ENCODE results near the gene ADAMTS6.
A peak's percentile ranks its signal among the peaks of the same experiment; 100 is the strongest.

Gene ADAMTS6, protein sequence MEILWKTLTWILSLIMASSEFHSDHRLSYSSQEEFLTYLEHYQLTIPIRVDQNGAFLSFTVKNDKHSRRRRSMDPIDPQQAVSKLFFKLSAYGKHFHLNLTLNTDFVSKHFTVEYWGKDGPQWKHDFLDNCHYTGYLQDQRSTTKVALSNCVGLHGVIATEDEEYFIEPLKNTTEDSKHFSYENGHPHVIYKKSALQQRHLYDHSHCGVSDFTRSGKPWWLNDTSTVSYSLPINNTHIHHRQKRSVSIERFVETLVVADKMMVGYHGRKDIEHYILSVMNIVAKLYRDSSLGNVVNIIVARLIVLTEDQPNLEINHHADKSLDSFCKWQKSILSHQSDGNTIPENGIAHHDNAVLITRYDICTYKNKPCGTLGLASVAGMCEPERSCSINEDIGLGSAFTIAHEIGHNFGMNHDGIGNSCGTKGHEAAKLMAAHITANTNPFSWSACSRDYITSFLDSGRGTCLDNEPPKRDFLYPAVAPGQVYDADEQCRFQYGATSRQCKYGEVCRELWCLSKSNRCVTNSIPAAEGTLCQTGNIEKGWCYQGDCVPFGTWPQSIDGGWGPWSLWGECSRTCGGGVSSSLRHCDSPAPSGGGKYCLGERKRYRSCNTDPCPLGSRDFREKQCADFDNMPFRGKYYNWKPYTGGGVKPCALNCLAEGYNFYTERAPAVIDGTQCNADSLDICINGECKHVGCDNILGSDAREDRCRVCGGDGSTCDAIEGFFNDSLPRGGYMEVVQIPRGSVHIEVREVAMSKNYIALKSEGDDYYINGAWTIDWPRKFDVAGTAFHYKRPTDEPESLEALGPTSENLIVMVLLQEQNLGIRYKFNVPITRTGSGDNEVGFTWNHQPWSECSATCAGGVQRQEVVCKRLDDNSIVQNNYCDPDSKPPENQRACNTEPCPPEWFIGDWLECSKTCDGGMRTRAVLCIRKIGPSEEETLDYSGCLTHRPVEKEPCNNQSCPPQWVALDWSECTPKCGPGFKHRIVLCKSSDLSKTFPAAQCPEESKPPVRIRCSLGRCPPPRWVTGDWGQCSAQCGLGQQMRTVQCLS (N-terminal part only)

GRCh38 chr5:65481635-65482295, at the start of gene ADAMTS6:
ADAMTS6 (minus strand) TSS chr5:65481920; CDS start chr5:65473673, 8,247 bp downstream.
- peak within 1 kb of the TSS; percentile 70 for H3K4me3 ChIP-seq (ENCODE audit: low read length)
- TF ChIP-seq, protein P1, sequence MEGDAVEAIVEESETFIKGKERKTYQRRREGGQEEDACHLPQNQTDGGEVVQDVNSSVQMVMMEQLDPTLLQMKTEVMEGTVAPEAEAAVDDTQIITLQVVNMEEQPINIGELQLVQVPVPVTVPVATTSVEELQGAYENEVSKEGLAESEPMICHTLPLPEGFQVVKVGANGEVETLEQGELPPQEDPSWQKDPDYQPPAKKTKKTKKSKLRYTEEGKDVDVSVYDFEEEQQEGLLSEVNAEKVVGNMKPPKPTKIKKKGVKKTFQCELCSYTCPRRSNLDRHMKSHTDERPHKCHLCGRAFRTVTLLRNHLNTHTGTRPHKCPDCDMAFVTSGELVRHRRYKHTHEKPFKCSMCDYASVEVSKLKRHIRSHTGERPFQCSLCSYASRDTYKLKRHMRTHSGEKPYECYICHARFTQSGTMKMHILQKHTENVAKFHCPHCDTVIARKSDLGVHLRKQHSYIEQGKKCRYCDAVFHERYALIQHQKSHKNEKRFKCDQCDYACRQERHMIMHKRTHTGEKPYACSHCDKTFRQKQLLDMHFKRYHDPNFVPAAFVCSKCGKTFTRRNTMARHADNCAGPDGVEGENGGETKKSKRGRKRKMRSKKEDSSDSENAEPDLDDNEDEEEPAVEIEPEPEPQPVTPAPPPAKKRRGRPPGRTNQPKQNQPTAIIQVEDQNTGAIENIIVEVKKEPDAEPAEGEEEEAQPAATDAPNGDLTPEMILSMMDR (IDR thresholded peaks at IDR 0.05; ENCODE audit: insufficient read depth, low read depth, low read length, missing control alignments), result no peak
- DNase-seq (ENCODE audit: low read depth), result peak; percentile 88

DNA sequence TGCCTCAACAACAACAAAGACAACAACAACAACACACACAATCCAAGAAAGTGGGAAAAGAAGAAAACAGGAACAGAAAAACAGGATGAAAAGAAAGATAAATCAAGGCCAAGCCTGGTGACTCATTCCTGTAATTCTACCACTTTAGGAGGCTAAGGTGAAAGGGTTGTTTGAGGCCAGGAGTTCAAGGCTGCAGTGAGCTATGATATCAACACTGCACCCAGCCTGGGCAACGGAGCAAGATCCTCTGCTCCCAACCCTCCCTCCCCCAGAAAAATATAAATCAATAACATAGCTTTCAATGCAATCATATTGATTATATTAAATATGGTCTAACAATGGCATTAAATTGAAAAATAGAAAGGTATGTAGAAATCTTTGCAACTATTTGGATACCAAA, 49.2 kb upstream of the ADAMTS6 start:
- TF ChIP-seq, protein P1 (IDR thresholded peaks at IDR 0.05; ENCODE audit: insufficient read depth, low read depth, low read length, missing control alignments), result no peak
- no peak overlapping the region for H3K4me3 ChIP-seq (ENCODE audit: low read length)
- no peak for DNase-seq (ENCODE audit: low read depth)

DNA sequence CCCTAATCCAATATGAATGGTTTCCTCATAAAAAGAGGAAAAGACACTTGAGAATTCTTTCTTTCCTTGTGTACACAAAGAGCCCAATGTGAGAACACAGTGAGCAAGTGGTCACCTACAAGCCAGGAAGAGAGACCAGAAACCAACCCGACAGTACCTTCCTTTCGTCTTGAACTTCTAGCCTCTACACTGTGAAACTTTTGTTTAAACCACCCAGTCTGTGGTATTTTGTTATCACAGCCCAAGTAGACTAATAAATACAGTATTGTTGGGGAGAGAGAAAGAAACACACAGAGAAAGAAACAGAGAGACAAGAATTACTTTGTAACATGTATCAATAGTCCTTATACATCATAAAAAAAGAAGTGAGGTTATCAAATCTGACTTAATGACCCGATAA, 44.0 kb upstream of the ADAMTS6 start:
- TF ChIP-seq, protein P1 (IDR thresholded peaks at IDR 0.05; ENCODE audit: insufficient read depth, low read depth, low read length, missing control alignments), result no peak
- H3K4me3 ChIP-seq (ENCODE audit: low read length), result no peak overlapping the region

DNA sequence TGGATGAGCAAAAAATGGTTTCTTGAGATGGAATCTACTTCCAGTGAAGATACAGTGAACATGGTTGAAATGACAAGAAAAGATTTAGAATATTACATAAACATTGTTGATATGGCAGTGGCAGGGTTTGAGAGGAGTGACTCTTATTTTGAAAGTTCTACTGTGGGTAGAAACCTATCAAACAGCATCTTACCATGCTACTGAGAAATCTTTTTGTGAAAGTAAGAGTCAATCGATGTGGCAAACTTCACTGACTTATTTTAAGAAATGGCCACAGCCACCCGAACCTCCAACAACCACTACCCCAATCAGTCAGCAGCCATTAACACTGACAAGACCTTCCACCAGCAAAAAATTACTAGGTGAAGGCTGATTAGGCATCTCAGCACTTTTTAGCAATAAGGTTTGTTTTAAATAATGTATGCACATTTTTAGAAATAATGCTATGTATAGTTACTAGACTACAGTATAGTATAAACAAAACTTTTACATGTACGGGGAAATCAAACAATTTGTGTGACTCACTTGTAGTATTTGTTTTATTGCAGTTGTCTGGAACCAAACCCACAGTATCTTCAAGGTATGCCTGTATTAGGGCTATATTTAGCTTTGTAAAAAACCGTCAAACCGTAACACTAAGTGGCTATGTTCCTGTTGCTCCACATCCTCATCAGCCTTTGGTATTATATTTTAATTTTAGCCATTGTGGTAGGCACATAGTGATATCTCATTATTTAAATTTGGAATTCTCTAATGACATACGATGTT, 30.6 kb upstream of the ADAMTS6 start:
- H3K4me3 ChIP-seq (ENCODE audit: low read length), result no peak overlapping the region
- TF ChIP-seq, protein P1 (IDR thresholded peaks at IDR 0.05; ENCODE audit: insufficient read depth, low read depth, low read length, missing control alignments), result no peak
- peak; percentile 56 for DNase-seq (ENCODE audit: low read depth)

More for the DNA sequence above, 44.0 kb upstream of the ADAMTS6 start:
- DNase-seq (ENCODE audit: low read depth), result no peak

DNA sequence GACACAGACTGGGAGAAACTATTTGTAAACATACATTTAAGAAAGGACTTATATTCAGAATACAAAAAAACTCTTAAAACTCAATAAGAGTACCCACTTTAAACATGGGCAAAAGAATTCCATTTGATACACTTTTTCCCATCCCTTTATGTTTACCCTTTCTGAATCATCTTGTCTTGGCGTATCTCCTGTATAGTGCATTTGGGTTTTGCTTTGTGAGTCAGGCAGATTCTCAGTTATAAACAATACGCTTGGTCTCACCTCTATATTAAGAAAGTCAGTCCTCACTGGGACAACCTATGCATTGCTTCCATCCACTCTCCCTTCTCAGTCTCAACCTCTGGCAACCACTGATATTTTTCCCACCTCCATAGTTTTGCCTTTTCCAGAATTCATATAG, 27.3 kb upstream of the ADAMTS6 start:
- TF ChIP-seq, protein P1 (IDR thresholded peaks at IDR 0.05; ENCODE audit: insufficient read depth, low read depth, low read length, missing control alignments), result no peak
- DNase-seq (ENCODE audit: low read depth), result peak; percentile 43
- no peak overlapping the region for H3K4me3 ChIP-seq (ENCODE audit: low read length)

DNA sequence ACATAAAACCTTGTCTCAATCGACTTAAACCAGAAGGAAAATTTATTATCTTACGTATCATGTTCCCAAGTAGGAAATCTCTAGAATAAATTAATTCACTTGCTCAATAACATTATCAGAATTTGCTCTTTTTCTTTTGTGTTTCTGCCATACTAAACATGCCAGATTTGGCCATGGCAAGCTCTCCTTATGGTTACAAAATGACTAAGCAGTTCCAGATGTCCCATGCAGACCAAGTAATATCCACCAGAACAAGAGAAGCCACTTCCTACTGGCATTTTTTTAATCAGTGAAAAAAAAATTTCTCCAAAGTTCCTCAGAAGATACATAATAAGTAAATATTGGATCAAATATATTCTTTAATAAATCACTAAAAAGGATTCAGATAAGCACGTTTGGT, 25.2 kb upstream of the ADAMTS6 start:
- no peak for DNase-seq (ENCODE audit: low read depth)
- TF ChIP-seq, protein P1 (IDR thresholded peaks at IDR 0.05; ENCODE audit: insufficient read depth, low read depth, low read length, missing control alignments), result no peak
- H3K4me3 ChIP-seq (ENCODE audit: low read length), result no peak overlapping the region

All from epithelial cell of esophagus (primary cell).